ENCODE measurements around the gene ALDH3A1.
"Not testable (repeated sequence)": the region's sequence is repeated elsewhere in the genome, so short reads cannot be mapped to it uniquely, and the experiment has no call there.

ALDH3A1 gene

GRCh38 chr17:19747829-19748806, at the start of gene ALDH3A1:
ALDH3A1 (minus strand) TSS chr17:19748298; CDS start chr17:19745129, 3,169 bp downstream.
- no peak for DNase-seq

- no peak for DNase-seq
Measured at GRCh38 chr17:19796457-19796856, 48.4 kb upstream of the ALDH3A1 start.

DNA sequence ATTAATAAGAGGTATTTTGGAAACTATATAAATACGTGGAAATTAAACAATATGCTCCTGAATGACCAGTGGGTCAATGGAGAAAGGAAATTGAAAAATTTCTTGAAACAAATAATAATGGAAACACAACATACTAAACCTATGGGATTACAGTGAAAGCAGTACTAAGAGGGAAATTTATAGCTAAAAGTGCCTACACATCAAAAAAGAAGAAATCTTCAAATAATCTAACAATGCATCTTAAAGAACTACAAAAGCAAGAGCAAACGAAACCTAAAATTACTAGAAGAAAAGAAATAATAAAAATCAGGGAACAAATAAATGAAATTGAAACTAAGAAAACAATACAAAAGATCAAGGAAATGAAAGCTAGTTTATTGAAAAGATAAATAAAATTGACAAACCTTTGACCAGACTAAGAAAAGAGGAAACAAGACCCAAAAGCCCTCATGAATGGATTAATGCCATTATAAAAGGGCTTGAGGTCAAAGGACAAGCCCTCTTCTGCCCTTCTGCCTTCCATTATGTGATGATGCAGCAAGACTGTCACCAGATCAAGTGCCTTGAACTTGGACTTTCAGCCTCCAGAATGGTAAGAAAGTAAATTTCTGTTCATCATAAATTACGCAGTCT, 43.9 kb upstream of the ALDH3A1 start:
- DNase-seq, result no peak

- no peak for DNase-seq
Measured at GRCh38 chr17:19787733-19788357, 39.7 kb upstream of the ALDH3A1 start.

DNA sequence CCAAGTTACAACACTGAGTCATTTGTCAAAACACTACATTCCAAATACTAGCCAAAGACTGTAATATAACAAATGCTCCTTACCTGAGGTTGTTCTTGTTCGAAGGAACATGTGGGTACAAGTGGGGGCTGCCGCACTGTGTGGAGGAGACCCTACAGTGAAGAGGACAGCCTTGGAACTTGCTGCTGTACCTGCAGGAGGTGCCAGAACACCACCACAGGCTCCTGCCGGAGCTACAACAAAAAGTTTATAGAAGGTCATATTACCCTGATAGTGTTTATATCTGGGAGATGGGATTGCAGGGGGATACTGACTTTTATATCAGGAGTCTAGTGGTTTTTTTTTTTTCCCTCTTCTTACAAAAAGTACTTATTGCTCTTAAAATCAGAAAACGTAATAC, 37.8 kb upstream of the ALDH3A1 start:
- DNase-seq, result no peak

GRCh38 chr17:19781488-19782458, 33.7 kb upstream of the ALDH3A1 start:
- DNase-seq, result no peak

DNA sequence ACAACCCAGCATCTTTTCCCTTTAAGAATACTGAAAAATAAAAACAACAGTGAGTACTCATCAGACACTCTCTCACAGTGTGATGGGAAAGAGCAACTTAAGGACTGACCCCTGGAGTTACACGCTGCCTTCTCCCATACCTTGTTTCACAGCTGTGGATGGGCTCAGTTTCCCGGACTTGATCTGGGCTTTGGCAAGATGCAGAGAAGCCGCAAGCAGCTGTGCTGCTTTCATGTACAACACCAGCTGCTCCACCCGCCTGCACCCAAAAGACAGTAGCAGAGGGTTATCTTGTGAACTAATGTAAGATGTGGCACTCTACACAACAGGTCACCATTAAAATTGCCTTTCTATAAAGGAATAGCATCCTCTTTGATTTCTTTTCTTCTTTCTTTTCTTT, 32.7 kb upstream of the ALDH3A1 start:
- no peak for DNase-seq

- DNase-seq, result no peak
Measured at GRCh38 chr17:19773534-19773933, 25.4 kb upstream of the ALDH3A1 start.

DNA sequence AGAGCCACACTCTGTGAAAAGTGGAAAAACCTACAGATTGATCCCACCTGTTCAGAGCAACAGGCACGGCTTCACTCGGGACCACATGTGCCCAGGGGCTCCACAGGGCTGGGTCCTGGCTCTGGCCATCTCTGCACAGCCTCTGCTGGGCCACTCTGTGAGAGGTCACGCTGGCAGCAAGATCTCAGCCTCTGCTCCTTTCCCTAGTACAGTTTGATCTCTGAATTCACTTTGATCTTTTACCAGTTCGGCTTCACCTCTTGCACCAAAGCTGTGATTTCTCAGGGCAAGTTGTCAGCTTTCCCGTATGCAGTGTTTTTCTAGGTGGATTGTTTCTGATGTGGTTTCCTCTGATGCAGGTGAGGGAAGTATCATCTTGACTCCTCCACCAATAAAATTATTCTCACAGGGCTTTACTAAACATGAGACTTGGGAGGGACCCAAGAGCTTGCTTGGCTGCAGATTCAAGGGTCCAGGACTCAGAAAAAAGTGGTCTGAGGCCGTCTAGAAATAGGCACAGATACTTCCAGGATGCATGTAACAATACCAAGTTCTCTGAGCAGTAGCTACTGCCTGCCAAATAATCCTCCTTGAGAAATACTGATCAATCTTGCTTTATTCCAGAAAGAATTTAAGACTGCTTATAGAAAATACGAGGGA, 24.0 kb upstream of the ALDH3A1 start:
- DNase-seq, result no peak

- no peak for DNase-seq
Measured at GRCh38 chr17:19770985-19771735, 23.1 kb upstream of the ALDH3A1 start.

DNA sequence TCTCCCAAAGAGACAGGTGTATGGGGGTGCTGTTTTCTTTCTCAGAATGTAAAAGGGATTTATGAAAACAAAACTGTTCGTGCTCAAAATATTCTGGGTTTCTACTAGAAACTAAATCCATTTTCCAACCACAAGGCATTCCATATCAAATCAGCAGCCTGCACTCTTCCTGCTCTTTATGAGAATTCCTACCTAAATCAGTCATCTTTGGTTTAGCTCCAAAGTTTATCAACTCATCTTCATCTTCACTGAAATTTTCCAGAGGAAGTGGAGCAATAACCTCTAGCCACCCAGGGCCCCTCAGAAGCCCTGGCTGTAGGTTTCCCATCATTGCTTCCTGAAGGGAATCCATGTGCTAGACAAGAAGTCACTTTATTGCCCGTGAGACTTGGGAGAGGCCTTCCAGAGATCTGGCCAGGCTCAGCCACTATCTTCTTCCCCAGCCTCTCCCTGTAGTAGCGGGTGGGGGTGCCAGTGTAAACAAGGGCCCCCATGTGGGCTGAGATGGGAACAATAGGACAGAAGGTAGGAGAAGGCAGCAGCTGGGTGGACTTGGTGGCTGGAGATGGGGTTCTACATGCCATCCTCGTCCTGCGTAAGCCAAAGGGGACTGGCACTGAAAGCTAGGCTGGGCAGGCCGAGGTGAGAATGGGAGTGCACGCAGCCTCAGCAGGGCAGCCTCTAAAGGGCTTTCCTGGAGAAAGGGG, 22.0 kb upstream of the ALDH3A1 start:
- no peak for DNase-seq

DNA sequence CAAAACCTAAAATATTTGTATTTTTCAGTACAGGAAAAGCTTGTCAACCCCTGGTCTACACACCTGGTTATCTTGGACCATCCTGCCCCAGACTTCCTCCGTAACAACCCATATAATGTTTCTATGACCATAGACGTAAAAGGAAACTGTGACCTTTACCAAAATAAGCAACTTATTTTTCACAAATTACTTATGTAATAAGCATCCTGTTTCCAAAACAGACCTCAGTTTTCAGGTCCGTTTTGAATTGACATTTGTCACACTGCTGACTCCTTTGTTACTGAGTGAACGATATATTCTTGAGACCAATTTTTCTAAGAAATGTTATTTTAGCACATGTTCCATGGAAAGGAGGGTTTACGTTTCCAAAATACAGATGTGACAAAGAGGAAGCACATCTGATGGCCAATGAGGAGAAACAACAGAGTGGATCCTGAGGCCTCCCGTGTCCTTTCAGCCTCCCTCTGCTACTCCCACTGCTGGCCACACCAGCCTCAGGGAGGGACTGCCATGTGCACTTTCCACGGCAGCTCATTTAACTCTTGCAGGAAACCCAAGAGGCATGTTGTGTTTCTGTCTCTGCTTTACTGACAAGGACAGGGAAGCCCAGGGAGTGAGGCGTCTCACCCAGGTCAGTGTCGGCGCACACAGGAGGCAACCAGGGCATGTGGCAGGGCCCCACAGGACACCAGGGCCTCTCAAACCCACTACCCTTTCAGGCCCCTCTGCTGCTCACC, 20.1 kb upstream of the ALDH3A1 start:
- no peak for DNase-seq

DNA sequence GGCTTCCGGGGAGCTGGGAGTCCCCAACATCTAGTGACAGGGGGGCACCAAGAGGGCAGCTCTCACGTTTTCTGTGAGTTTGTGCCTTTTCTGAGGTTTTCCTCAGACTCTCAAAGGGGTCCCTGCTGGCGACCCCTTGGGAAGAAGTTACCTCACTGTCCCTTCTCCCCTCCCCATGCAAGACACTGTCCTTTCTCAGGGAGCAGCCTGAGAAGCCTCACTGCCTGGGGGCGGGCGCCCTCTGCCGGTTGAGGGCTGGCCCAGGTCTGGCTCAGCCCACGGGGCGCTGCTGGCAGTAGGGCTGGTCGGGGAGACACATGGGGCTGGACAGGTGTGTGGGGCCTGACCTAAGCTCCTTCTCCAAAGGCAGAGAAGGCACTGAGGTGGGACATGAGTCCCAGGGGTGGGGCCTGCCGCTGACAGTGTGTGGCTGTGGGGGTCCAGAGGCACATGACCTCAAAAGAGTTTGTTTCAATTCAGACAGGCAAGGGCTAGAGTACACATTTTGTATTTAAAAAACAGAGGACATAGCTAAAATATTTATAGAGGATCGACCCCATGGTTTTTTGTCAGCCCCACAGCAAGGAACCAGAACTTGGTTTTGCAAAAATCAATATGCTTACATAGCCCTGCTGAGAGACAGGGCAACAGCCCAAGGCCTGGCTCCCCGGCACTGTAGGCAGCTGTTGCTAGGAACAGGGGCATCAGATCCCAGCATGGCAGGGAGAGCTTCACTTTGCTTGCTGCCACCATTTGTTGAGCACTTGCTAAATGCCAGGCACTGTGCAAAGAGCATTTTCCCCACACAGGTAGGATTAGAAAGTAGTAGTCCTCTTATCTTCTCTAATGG, 18.5 kb upstream of the ALDH3A1 start:
- peak; percentile 88 to 89 for DNase-seq

DNA sequence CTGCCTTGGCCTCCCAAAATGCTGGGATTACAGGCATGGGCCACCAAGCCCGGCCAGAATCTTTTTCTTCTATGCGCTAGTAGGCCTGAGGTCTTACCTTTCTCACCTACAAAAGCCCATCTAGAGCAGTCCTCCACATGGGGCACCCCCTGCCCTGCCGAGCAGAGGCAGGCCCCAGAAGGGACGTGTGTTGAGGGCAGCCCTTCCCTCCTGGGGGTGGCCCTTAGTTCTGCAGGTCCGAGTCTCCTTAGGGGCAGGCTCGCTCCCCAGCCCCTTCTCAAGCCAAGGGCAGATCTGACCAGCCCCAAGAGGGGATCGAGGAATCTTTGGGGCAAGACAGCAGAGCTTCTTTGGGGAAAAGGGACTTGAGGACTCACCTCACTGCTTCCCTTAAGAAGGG, 17.9 kb upstream of the ALDH3A1 start:
- no peak for DNase-seq

DNA sequence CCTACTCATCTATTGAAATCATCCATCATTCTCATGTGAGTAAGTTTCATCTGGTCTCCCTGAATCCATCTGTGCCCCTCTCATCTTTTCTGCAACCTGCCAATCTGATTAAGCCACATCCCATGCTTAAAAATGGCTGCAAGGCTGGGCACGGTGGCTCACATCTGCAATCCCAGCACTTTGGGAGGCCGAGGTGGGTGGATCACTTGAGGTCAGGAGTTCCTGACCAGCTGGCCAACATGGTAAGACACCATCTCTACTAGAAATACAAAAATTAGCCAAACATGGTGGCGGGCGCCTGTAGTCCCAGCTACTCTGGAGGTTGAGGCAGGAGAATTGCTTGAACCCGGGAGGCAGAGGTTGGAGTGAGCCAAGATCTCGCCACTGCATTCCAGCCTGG, 15.9 kb upstream of the ALDH3A1 start:
- DNase-seq, result not testable (repeated sequence)

DNA sequence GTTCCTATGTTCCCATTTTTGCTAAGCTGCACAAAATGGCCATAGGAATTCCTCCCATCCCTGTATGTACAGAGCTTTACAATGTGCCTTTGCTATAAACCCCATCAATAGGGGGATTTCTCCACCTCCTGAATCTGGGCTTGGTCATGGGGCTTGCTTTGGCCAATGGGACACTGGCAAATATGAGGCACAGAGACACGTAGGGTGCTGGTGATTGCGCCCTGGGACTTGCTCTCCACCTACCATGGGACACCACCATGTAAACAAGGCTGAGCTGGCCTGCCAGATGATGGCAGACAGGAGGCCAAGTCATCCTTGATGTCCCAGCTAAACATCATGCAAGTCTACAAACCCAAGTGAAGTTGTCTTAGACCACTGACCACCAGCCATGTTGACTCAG, 15.3 kb upstream of the ALDH3A1 start:
- DNase-seq, result no peak

GRCh38 chr17:19762515-19762961, 14.4 kb upstream of the ALDH3A1 start:
- DNase-seq, result peak; percentile 80 to 83

DNA sequence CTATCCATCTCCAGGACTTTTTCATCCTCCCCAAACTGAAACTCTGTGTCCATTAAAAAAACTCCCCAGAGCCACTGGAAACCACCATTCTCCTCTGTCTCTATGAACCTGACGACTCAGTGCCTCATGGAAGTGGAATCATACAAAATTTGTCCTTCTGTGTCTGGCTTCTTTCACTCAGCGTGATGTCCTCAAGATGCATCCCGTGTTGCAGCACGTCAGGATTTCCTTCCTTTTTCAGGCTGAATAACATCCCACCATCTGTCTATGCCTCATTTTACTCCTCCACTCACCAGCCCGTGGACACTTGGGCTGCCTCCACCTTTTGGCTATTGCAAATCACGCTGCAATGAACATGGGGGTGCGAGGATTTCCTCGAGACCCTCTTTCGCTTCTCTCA, 12.6 kb upstream of the ALDH3A1 start:
- no peak for DNase-seq

Measured in activated T-cell treated with anti-CD3 and anti-CD28 coated beads, Interleukin-2, amount 50 U/mL, for 48 hours (primary cell).